ENCODE measurements around the gene COG5.

The COG5 gene

GRCh38 chr7:107319724-107320228, 243.9 kb downstream of the COG5 start:
- H3K9me3 Mint-ChIP-seq = no peaks in the 10 kb centered on the region
- H3K4me3 Mint-ChIP-seq = no peak overlapping the region
- peaks cover 7 to 9% of the 10 kb centered on the region in 2 donors for H3K4me1 Mint-ChIP-seq
- ATAC-seq (replicated peaks) (no peak), DNase-seq (no peak)
- H3K27ac Mint-ChIP-seq = no peak overlapping the region
- H3K27me3 Mint-ChIP-seq = no peaks in the 10 kb centered on the region
- peaks cover 20 to 38% of the 10 kb centered on the region in 2 donors for H3K36me3 Mint-ChIP-seq

DNA sequence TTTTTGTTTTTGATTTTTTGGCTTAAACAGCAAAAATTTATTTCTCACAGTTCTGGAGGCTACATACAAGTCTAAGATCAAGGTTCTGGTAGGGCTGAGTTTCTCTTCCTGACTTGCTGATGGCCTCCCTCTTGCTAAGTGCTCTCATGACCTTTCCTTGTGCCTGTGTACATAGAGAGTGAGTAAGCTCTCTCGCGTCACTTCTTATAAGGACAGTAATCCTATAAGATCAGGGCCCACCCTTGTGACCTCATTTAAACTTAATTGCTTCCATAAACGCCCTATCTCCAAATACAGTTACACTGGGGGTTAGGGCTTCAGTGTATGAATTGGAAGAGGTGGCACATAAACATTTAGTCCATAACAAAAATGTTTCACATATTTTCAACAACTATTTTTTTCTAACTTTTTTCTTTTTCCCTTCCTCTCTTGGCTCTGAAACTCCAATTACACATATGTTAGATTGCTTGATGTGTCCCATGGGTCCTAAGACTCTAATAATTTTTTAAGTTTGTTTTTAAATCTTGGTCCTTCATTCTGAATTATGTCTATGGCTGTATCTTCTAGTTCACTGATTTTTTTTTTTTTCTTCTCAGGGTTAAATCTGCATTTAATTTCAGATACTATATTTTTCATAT, 245.1 kb downstream of the COG5 start:
- H3K4me1 Mint-ChIP-seq = peaks cover 7 to 9% of the 10 kb centered on the region in 2 donors
- H3K9me3 Mint-ChIP-seq = no peaks in the 10 kb centered on the region
- H3K4me3 Mint-ChIP-seq = no peak overlapping the region
- no peaks in the 10 kb centered on the region for H3K27me3 Mint-ChIP-seq
- ATAC-seq (replicated peaks) = no peak
- peaks cover 22 to 38% of the 10 kb centered on the region in 2 donors for H3K36me3 Mint-ChIP-seq
- no peak overlapping the region for H3K27ac Mint-ChIP-seq
- DNase-seq = no peak

DNA sequence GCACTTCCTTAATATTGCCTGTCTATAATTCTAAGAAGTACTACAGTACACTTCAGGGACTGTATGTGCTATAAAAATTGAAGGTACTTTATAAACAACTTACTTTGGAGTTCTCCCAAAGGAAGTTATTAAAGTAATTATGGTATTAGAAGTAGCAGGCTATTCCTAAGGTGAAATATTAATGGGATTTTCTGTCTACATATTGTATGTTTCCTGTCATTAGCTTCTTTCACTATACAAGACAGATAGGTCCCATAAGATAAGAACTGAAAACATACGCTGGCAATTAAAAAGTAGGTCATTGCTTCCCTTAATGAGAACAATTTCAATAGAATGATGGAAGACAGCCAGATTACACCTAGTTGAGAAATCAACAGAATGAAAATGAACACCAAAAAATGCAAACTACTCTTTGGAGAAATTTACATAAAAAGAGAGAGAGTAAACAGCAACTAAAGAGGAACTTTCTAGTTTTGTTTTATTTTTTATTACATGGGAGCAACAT, 248.0 kb downstream of the COG5 start:
- ATAC-seq (replicated peaks) (no peak), DNase-seq (no peak)
- Mint-ChIP-seq H3K4me3 (no peak overlapping the region), H3K4me1 (peaks cover 7 to 9% of the 10 kb centered on the region in 2 donors), H3K27ac (no peak overlapping the region), H3K36me3 (peaks cover 21 to 35% of the 10 kb centered on the region in 2 donors), H3K27me3 (no peaks in the 10 kb centered on the region), H3K9me3 (no peaks in the 10 kb centered on the region)

- peaks cover 10 to 17% of the 10 kb centered on the region in 2 donors for H3K36me3 Mint-ChIP-seq
- DNase-seq (no peak), ATAC-seq (replicated peaks) (no peak)
- no peaks in the 10 kb centered on the region for H3K27me3 Mint-ChIP-seq
- no peaks in the 10 kb centered on the region for H3K9me3 Mint-ChIP-seq
- no peak overlapping the region for H3K4me3 Mint-ChIP-seq
- peaks cover 7 to 9% of the 10 kb centered on the region in 2 donors for H3K4me1 Mint-ChIP-seq
- no peak overlapping the region for H3K27ac Mint-ChIP-seq
Observed at GRCh38 chr7:107313355-107313754, 250.4 kb downstream of the COG5 start.

GRCh38 chr7:107312418-107312817, 251.3 kb downstream of the COG5 start:
- DNase-seq = no peak
- Mint-ChIP-seq H3K4me3 (no peak overlapping the region), H3K27me3 (no peaks in the 10 kb centered on the region), H3K4me1 (peaks cover 7 to 9% of the 10 kb centered on the region in 2 donors), H3K27ac (no peak overlapping the region), H3K36me3 (peaks cover 10 to 17% of the 10 kb centered on the region in 2 donors), H3K9me3 (no peaks in the 10 kb centered on the region)
- no peak for ATAC-seq (replicated peaks)

DNA sequence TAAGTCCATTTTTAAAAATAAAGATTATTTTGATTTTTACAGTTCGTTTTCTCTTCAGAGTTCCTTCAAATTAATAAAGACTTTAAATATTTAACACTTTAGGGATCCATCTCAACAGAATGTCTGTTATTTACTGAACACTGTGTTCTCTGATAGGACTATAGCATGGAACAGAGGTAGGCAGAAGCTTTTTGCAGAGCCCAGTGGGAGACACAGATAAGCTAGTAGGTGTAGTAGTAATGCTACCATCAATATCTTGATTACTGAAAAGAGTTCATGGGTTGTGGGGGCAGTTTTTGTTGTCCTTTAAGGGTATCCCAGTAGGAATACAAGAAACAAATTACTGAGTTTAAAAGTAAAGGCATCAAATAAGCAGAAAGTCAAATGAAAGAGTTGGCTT, 254.4 kb downstream of the COG5 start:
- Mint-ChIP-seq H3K9me3 (peaks cover 0 to 8% of the 10 kb centered on the region in 2 donors), H3K4me3 (no peak overlapping the region), H3K27ac (no peak overlapping the region), H3K36me3 (peaks cover 13 to 30% of the 10 kb centered on the region in 2 donors), H3K27me3 (no peaks in the 10 kb centered on the region), H3K4me1 (peaks cover 0 to 4% of the 10 kb centered on the region in 2 donors)
- ATAC-seq (replicated peaks) (no peak), DNase-seq (no peak)

DNA sequence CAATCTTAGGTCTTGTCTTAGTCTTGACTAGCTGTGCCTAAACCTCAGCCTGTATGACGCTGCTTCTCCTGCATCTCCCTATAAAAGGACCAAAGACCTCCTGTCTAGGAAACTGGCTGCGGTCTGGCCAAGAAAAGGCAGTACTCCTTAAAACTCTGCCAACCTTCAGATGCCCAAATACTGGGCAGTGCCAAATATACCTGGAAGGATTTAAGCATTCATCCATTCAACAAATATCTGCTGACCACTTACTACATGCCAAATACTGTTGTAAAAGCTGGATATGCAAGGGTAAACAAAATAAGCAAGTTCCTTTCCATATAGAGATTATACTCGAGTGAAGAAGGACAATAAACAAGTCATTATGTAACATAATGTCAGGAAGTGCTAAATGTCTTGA, 259.1 kb downstream of the COG5 start:
- ATAC-seq (replicated peaks) (no peak), DNase-seq (no peak)
- Mint-ChIP-seq H3K27ac (no peak overlapping the region), H3K36me3 (peaks cover 11 to 24% of the 10 kb centered on the region in 2 donors), H3K4me1 (peaks cover 0 to 4% of the 10 kb centered on the region in 2 donors), H3K27me3 (no peaks in the 10 kb centered on the region), H3K9me3 (peaks cover 0 to 8% of the 10 kb centered on the region in 2 donors), H3K4me3 (no peak overlapping the region)

- no peaks in the 10 kb centered on the region for H3K27me3 Mint-ChIP-seq
Observed at GRCh38 chr7:107304063-107304462, 259.7 kb downstream of the COG5 start.

GRCh38 chr7:107302250-107302847, 261.4 kb downstream of the COG5 start:
- no peak for DNase-seq
- Mint-ChIP-seq H3K36me3 (peaks cover 14 to 27% of the 10 kb centered on the region in 2 donors), H3K4me1 (peaks cover 0 to 4% of the 10 kb centered on the region in 2 donors), H3K27me3 (no peaks in the 10 kb centered on the region), H3K9me3 (peaks cover 0 to 8% of the 10 kb centered on the region in 2 donors), H3K27ac (no peak overlapping the region), H3K4me3 (no peak overlapping the region)
- no peak for ATAC-seq (replicated peaks)

More at GRCh38 chr7:107304063-107304462, 259.7 kb downstream of the COG5 start:
- Mint-ChIP-seq H3K36me3 (peaks cover 11 to 24% of the 10 kb centered on the region in 2 donors), H3K9me3 (peaks cover 0 to 8% of the 10 kb centered on the region in 2 donors), H3K4me1 (peaks cover 0 to 4% of the 10 kb centered on the region in 2 donors), H3K27ac (no peak overlapping the region), H3K4me3 (no peak overlapping the region)
- DNase-seq (no peak), ATAC-seq (replicated peaks) (no peak)

DNA sequence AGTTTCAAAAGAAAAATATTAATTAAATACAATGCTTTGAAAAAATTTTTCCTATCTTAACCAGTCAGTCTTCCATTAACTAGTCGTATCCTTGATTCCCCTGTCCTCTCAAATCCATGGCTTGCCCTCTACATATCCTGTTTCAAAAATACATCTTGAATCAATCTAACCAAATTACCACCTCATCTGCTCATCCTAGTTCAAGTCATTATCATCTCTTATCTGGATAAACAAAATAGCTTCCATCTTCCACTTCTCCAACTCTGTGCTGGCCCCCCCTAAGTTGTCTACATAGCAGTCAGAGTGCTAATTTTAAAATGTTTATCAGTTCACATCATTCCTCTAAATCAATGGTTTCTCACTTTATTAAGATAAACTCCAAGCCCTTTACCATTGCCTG, 269.5 kb downstream of the COG5 start:
- Mint-ChIP-seq H3K36me3 (peaks cover 35 to 46% of the 10 kb centered on the region in 2 donors), H3K9me3 (peaks cover 0 to 2% of the 10 kb centered on the region in 2 donors), H3K4me1 (no peaks in the 10 kb centered on the region), H3K27me3 (no peaks in the 10 kb centered on the region), H3K4me3 (no peak overlapping the region), H3K27ac (no peak overlapping the region)
- ATAC-seq (replicated peaks) = no peak
- DNase-seq = no peak

DNA sequence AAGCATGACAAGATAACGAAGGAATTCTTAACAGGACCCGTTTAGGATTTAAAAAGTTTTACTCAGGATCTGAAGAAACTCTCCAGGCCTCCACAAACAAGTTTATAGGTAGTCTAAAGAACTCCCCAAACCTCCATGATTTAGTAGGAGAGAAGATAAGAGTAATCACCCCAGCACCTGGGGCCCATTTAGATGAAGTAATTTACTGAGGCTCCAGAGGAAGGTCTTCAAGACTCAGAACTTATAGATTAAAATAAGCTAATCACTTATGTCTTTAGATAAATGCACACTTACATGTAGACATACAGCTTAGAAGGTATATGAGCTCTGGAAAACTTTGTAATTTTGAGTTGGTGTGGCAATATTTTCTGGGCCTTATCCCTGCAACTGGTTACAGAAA, 271.1 kb downstream of the COG5 start:
- Mint-ChIP-seq H3K36me3 (peaks cover 34 to 48% of the 10 kb centered on the region in 2 donors), H3K4me1 (no peaks in the 10 kb centered on the region), H3K27me3 (no peaks in the 10 kb centered on the region), H3K9me3 (peaks cover 0 to 2% of the 10 kb centered on the region in 2 donors), H3K27ac (no peak overlapping the region), H3K4me3 (no peak overlapping the region)
- ATAC-seq (replicated peaks) (no peak), DNase-seq (no peak)

GRCh38 chr7:107291434-107291833, 272.3 kb downstream of the COG5 start:
- Mint-ChIP-seq H3K27me3 (no peaks in the 10 kb centered on the region), H3K9me3 (peaks cover 0 to 2% of the 10 kb centered on the region in 2 donors), H3K27ac (no peak overlapping the region), H3K4me3 (no peak overlapping the region), H3K36me3 (peaks cover 32 to 50% of the 10 kb centered on the region in 2 donors), H3K4me1 (no peaks in the 10 kb centered on the region)
- ATAC-seq (replicated peaks) = no peak
- DNase-seq = no peak

GRCh38 chr7:107286751-107287621, 276.7 kb downstream of the COG5 start:
- DNase-seq = no peak
- Mint-ChIP-seq H3K4me1 (no peaks in the 10 kb centered on the region), H3K9me3 (peaks cover 0 to 2% of the 10 kb centered on the region in 2 donors), H3K27me3 (no peaks in the 10 kb centered on the region), H3K36me3 (peaks cover 22 to 35% of the 10 kb centered on the region in 2 donors), H3K4me3 (no peak overlapping the region), H3K27ac (no peak overlapping the region)
- ATAC-seq (replicated peaks) = no peak

GRCh38 chr7:107284911-107285479, 278.7 kb downstream of the COG5 start:
- H3K36me3 Mint-ChIP-seq = peaks cover 7 to 18% of the 10 kb centered on the region in 2 donors
- no peak for DNase-seq
- no peak for ATAC-seq (replicated peaks)
- H3K27me3 Mint-ChIP-seq = no peaks in the 10 kb centered on the region
- no peaks in the 10 kb centered on the region for H3K9me3 Mint-ChIP-seq
- H3K27ac Mint-ChIP-seq = no peak overlapping the region
- H3K4me3 Mint-ChIP-seq = no peak overlapping the region
- H3K4me1 Mint-ChIP-seq = no peaks in the 10 kb centered on the region

Measured in stimulated activated naive B cell treated with anti-CD40 and anti-IgM and Interleukin-4, amounts not matched to agents 10 μg/mL and 1 μg/mL and 100 μg/mL, for 72 hours (primary cell).